K562 (cell line): ENCODE data around the gene BPHL. TPM values are rescaled to one million over a fixed set of nuclear protein-coding genes. Genes with fewer than 3 reads are reported as not detected.

Experiments used
- ATF6 ChIP-seq: sonication (generic); formaldehyde crosslinking; IDR thresholded peaks from 2 replicates; pipeline ENCODE4 v1.4.0; 2020; ENCODE audit warnings: mild to moderate bottlenecking, missing genetic modification reagents
- CREB1 ChIP-seq, 2 experiments: sonication (generic) in 1 of 2; formaldehyde crosslinking in 1 of 2; IDR thresholded peaks; 2 replicates each; pipeline versions ENCODE4 v1.6.1 to v1.8.0; 2012 to 2022; ENCODE audit warnings: inconsistent platforms in 1 of 2, mild to moderate bottlenecking in 1 of 2, missing genetic modification reagents in 1 of 2, moderate library complexity in 1 of 2
- E2F3 ChIP-seq: fragments of 250-450 bp; sonication (Bioruptor Pico); IDR thresholded peaks from 2 replicates; pipeline ENCODE4 v1.4.0; 2020; ENCODE audit warnings: mild to moderate bottlenecking
- FOSL1 ChIP-seq: fragments of 200-800 bp; sonication (Bioruptor generic); conservative IDR thresholded peaks from 2 replicates; pipeline ENCODE4 v1.6.1; 2016; ENCODE audit warnings: missing genetic modification characterization, missing compliant biosample characterization
- HMGN3 ChIP-seq: IDR thresholded peaks from 2 replicates; pipeline ENCODE4 v1.6.1; 2011; ENCODE audit warnings: borderline replicate concordance, low read depth, mild to moderate bottlenecking, mixed read lengths, low read length; ENCODE audit not compliant: insufficient read length; ENCODE audit errors: extremely low read depth
- KLF16 ChIP-seq: IDR thresholded peaks from 2 replicates; pipeline ENCODE4 v1.6.1; 2016; ENCODE audit warnings: antibody characterized with exemption
- MED1 ChIP-seq: sonication (generic); formaldehyde crosslinking; IDR thresholded peaks from 2 replicates; pipeline ENCODE4 v1.8.1; 2023; ENCODE audit warnings: missing genetic modification reagents, borderline replicate concordance
- PRPF4 ChIP-seq: fragments of 200-400 bp; formaldehyde crosslinking; IDR thresholded peaks from one replicate; pipeline ENCODE4 v1.6.1; 2017; ENCODE audit warnings: low read length, low read depth, mild to moderate bottlenecking; ENCODE audit not compliant: insufficient read depth, poor library complexity, severe bottlenecking
- SIX5 ChIP-seq, 2 experiments: IDR thresholded peaks; 2 replicates each; pipeline ENCODE4 v1.6.1; 2011; ENCODE audit warnings: low read length in 2 of 2, borderline replicate concordance in 1 of 2, low read depth in 1 of 2, mild to moderate bottlenecking in 1 of 2, moderate library complexity in 1 of 2; ENCODE audit not compliant: insufficient read depth in 1 of 2
- SREBF2 ChIP-seq: sonication (generic); formaldehyde crosslinking; IDR thresholded peaks from 2 replicates; pipeline ENCODE4 v1.4.0; 2020; ENCODE audit warnings: mild to moderate bottlenecking, missing genetic modification reagents
- TBP ChIP-seq: optimal IDR thresholded peaks from 2 replicates; pipeline ENCODE3; 2011; ENCODE audit warnings: low read depth, low read length, improper control_type of control experiment
- TCF3 ChIP-seq: sonication (generic); formaldehyde crosslinking; IDR thresholded peaks from 2 replicates; pipeline ENCODE4 v1.4.0; 2020; ENCODE audit warnings: mild to moderate bottlenecking, missing genetic modification reagents
- ZBTB1 ChIP-seq: sonication (generic); formaldehyde crosslinking; IDR thresholded peaks from 2 replicates; pipeline ENCODE4 v1.8.1; 2023; ENCODE audit warnings: missing genetic modification reagents, low read depth, mild to moderate bottlenecking, borderline replicate concordance
- ZBTB7A ChIP-seq: IDR thresholded peaks from 2 replicates; pipeline ENCODE4 v1.6.1; 2011; ENCODE audit warnings: low read depth, mild to moderate bottlenecking, low read length, moderate library complexity, borderline replicate concordance; ENCODE audit not compliant: control insufficient read depth
- polyA plus RNA-seq, 8 experiments: library from polyadenylated mRNA; depleted of rRNA in 4 of 8; stranded (reverse) in 5 of 8; unstranded in 3 of 8; fragments of >200 nt; fragmentation: Nextera tagmentation in 2 of 8; fragmentation: Illumina TruSeq in 1 of 8; extraction: Ambion mirVana in 2 of 8; extraction: Trizol in 1 of 8; gene quantifications; 2 replicates each; pipeline versions ENCODE4 v1.2.1 to v1.2.3, GENCODE V29; 2011 to 2014; ENCODE audit warnings: inconsistent platforms in 1 of 8, missing spikeins in 1 of 8
- total RNA-seq, 7 experiments: library from RNA; depleted of rRNA in 6 of 7; stranded (reverse); fragments of >200 nt in 6 of 7; fragmentation: Illumina TruSeq in 2 of 7; extraction: Trizol in 2 of 7; gene quantifications; 2 replicates each; pipeline versions ENCODE4 v1.2.1 to v1.2.3, GENCODE V29; 2011 to 2021; ENCODE audit warnings: low replicate concordance in 1 of 7
- TF ChIP-seq, protein P1 (sequence below): fragments of 250-450 bp; sonication (Bioruptor Pico); IDR thresholded peaks from 2 replicates; pipeline ENCODE4 v1.9.0; 2021; ENCODE audit warnings: mild to moderate bottlenecking, inconsistent platforms
- TF ChIP-seq, protein P2 (sequence below): fragments of 250-450 bp; sonication (Bioruptor Pico); IDR thresholded peaks from 2 replicates; pipeline ENCODE4 v1.8.0; 2021; ENCODE audit warnings: moderate library complexity, mild to moderate bottlenecking, inconsistent platforms
- TF ChIP-seq, protein P3 (sequence below): fragments of 250-450 bp; sonication (Bioruptor Pico); IDR thresholded peaks from 2 replicates; pipeline ENCODE4 v1.8.0; 2022; ENCODE audit warnings: moderate library complexity, mild to moderate bottlenecking, inconsistent platforms
- TF ChIP-seq, protein P4 (sequence below): fragments of 250-450 bp; sonication (Bioruptor Pico); IDR thresholded peaks from 2 replicates; pipeline ENCODE4 v1.4.0; 2020; ENCODE audit warnings: mild to moderate bottlenecking

The BPHL gene
- total and polyA plus RNA-seq, 9 of the 15 experiments (the other 6 are each of a cell fraction or from before 2014, with no cell fraction given), result 3.5 to 17.4 (median 8.2) TPM

GRCh38 chr6:3157131-3157933, 38.8 kb downstream of the BPHL start, which contains the start of gene TUBB2A (continued):
- TF ChIP-seq, protein P1, sequence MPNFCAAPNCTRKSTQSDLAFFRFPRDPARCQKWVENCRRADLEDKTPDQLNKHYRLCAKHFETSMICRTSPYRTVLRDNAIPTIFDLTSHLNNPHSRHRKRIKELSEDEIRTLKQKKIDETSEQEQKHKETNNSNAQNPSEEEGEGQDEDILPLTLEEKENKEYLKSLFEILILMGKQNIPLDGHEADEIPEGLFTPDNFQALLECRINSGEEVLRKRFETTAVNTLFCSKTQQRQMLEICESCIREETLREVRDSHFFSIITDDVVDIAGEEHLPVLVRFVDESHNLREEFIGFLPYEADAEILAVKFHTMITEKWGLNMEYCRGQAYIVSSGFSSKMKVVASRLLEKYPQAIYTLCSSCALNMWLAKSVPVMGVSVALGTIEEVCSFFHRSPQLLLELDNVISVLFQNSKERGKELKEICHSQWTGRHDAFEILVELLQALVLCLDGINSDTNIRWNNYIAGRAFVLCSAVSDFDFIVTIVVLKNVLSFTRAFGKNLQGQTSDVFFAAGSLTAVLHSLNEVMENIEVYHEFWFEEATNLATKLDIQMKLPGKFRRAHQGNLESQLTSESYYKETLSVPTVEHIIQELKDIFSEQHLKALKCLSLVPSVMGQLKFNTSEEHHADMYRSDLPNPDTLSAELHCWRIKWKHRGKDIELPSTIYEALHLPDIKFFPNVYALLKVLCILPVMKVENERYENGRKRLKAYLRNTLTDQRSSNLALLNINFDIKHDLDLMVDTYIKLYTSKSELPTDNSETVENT, result peak; percentile 89
- TF ChIP-seq MED1 (CRISPR knock-in tag), result peak; percentile 70; the same call in 1 of the 2 replicates
- TF ChIP-seq FOSL1 (tag), result peak; percentile 67
- peak; percentile 91 for TF ChIP-seq PRPF4
- TF ChIP-seq SIX5 (IDR thresholded peaks at IDR 0.05; ENCODE audit: borderline replicate concordance in 1 of 2, insufficient read depth in 1 of 2, low read depth in 1 of 2, low read length in 2 of 2), result no peak
- peak; percentile 67 for TF ChIP-seq KLF16
- TF ChIP-seq, protein P2, sequence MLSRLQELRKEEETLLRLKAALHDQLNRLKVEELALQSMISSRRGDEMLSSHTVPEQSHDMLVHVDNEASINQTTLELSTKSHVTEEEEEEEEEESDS (CRISPR knock-in tag), result no peak
- TF ChIP-seq, protein P3, sequence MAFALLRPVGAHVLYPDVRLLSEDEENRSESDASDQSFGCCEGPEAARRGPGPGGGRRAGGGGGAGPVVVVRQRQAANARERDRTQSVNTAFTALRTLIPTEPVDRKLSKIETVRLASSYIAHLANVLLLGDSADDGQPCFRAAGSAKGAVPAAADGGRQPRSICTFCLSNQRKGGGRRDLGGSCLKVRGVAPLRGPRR (CRISPR knock-in tag), result no peak
- TF ChIP-seq, protein P4, sequence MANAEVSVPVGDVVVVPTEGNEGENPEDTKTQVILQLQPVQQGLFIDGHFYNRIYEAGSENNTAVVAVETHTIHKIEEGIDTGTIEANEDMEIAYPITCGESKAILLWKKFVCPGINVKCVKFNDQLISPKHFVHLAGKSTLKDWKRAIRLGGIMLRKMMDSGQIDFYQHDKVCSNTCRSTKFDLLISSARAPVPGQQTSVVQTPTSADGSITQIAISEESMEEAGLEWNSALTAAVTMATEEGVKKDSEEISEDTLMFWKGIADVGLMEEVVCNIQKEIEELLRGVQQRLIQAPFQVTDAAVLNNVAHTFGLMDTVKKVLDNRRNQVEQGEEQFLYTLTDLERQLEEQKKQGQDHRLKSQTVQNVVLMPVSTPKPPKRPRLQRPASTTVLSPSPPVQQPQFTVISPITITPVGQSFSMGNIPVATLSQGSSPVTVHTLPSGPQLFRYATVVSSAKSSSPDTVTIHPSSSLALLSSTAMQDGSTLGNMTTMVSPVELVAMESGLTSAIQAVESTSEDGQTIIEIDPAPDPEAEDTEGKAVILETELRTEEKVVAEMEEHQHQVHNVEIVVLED (CRISPR knock-in tag), result peak; percentile 76
- TF ChIP-seq SREBF2 (CRISPR knock-in tag), result no peak
- peak; percentile 99 for TF ChIP-seq ZBTB7A
- peak; percentile 77 for TF ChIP-seq HMGN3
- TF ChIP-seq TBP, result peak; percentile 98
- TF ChIP-seq ZBTB1, result peak; percentile 93
- 0 out of 2 replicates have a peak, but pooled peaks have one; percentile 20 for TF ChIP-seq E2F3 (CRISPR knock-in tag)
- peak; percentile 43 for TF ChIP-seq TCF3 (CRISPR knock-in tag)
- TF ChIP-seq CREB1 (IDR thresholded peaks at IDR 0.05), result peak; percentile 90
- peak; percentile 96 for TF ChIP-seq CREB1 (CRISPR knock-in tag; IDR thresholded peaks at IDR 0.05)
- TF ChIP-seq ATF6 (CRISPR knock-in tag), result 0 out of 2 replicates have a peak, but pooled peaks have one; percentile 47
